ENCODE data around the gene TBCEL.

- TF ChIP-seq CTCF (conservative IDR thresholded peaks at IDR 0.05) (no peak), EZH2 (IDR thresholded peaks at IDR 0.05; ENCODE audit: low read depth) (no peak)
Measured at GRCh38 chr11:121018746-121019145, 5.2 kb upstream of the TBCEL start.

Measured in PC-9 (cell line).